Transverse colon (tissue), 4 donors: Measurements from ENCODE around the gene ABT1.

Experiments
- EP300 ChIP-seq: sonication (generic); formaldehyde crosslinking; IDR thresholded peaks from one replicate; pipeline ENCODE4 v1.6.1; 2017; ENCODE audit warnings: antibody characterized with exemption, low read depth
- POLR2A ChIP-seq: fragments of 450-650 bp; IDR thresholded peaks from one replicate; pipeline ENCODE4 v1.6.1; 2016; ENCODE audit warnings: antibody characterized with exemption, mild to moderate bottlenecking, moderate library complexity
- POLR2AphosphoS5 ChIP-seq, 3 donors: sonication (generic); formaldehyde crosslinking; IDR thresholded peaks; one replicate each; pipeline ENCODE4 v1.6.1; 2016; ENCODE audit warnings: antibody characterized with exemption in 3 of 3
- TF ChIP-seq, protein P1 (sequence below), 5 experiments: fragments of 200-600 bp in 3 of 5; fragments of 450-650 bp in 2 of 5; sonication (generic) in 3 of 5; IDR thresholded peaks; 1 replicate in 2 of 5; 2 replicates in 3 of 5; pipeline ENCODE4 v1.5.1; 2016 to 2017; ENCODE audit warnings: antibody characterized with exemption in 5 of 5, inconsistent platforms in 3 of 5, mild to moderate bottlenecking in 2 of 5, moderate library complexity in 1 of 5

GRCh38 chr6:26569433-26569764 is 27.4 kb upstream of the ABT1 start:
- TF ChIP-seq, protein P1, sequence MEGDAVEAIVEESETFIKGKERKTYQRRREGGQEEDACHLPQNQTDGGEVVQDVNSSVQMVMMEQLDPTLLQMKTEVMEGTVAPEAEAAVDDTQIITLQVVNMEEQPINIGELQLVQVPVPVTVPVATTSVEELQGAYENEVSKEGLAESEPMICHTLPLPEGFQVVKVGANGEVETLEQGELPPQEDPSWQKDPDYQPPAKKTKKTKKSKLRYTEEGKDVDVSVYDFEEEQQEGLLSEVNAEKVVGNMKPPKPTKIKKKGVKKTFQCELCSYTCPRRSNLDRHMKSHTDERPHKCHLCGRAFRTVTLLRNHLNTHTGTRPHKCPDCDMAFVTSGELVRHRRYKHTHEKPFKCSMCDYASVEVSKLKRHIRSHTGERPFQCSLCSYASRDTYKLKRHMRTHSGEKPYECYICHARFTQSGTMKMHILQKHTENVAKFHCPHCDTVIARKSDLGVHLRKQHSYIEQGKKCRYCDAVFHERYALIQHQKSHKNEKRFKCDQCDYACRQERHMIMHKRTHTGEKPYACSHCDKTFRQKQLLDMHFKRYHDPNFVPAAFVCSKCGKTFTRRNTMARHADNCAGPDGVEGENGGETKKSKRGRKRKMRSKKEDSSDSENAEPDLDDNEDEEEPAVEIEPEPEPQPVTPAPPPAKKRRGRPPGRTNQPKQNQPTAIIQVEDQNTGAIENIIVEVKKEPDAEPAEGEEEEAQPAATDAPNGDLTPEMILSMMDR (IDR thresholded peaks at IDR 0.05) = no peak
- TF ChIP-seq POLR2A (no peak), EP300 (no peak), POLR2AphosphoS5 (IDR thresholded peaks at IDR 0.05) (no peak)
